HG03103 (cell line): ENCODE data around the gene P2RX7.

Source experiments
- ATAC-seq: cut with Tn5 transposase; IDR thresholded peaks from one replicate; pipeline ENCODE4 v1.9.1; 2021; ENCODE audit warnings: low read depth; ENCODE audit not compliant: unreplicated experiment

P2RX7 gene

GRCh38 chr12:121132601-121133481 lies at the start of gene P2RX7:
Gene P2RX7 (plus strand): TSS chr12:121132876. CDS start chr12:121132971, 95 bp downstream.
- ATAC-seq = no peak

- ATAC-seq = no peak
Observed at GRCh38 chr12:121084229-121084628, 48.4 kb upstream of the P2RX7 start.

GRCh38 chr12:121085069-121085468 lies 47.6 kb upstream of the P2RX7 start:
- ATAC-seq = no peak

GRCh38 chr12:121085506-121086353 lies 46.9 kb upstream of the P2RX7 start:
- no peak for ATAC-seq

- ATAC-seq = no peak
Observed at GRCh38 chr12:121086781-121087295, 45.8 kb upstream of the P2RX7 start.

DNA sequence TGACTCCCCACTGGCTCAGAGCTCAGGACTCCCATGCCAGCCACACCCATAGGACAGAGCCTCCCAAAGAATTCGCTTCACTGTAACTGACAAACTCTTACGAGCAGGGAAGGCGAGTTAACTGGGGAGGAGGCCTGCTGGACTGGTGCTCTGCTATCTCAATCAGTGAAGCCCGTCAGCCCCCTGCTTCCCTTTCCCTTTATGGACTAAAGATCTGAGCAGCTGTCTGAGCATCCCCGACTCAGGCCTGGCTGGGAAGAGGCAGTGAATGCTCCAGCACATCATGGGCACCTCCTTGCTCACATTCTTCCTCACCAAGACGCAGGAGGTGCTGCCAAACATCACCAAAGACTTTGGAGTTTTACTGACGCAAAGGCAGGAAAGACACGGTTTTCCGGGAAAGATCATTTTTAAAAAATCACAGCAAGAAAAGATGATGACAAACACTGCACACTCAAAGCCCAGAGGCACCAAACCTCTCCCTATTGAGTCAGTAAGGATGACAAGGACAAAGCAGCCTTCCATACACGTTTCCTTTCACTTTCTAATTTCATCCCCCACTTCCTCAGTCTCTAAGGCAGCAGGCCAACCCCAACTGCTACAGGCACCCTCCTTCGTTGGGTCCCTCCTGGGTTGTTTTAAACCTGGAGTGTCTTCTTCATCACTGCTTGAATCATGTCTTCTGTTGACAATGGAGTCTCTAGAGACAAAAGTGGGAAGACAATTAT lies 45.0 kb upstream of the P2RX7 start:
- ATAC-seq = no peak

DNA sequence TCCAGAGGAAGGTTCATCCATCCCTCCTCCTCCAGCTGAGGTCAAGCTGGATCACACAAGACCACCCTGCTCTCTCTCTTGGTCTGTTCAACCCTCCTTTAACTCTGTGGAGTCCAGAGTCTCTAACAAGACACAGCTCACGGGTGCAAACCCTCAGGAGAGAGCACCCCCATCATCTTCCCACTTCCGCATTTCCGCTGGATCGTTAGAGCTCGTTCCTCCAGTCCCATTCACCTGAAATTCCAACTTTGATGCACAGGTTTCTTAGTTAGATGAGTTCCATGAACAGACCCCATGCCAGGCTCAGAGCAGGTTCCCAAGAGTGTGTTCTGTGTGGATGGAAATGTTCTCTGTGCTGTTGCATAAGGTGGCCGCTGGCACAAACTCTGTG lies 44.5 kb upstream of the P2RX7 start:
- ATAC-seq = no peak

DNA sequence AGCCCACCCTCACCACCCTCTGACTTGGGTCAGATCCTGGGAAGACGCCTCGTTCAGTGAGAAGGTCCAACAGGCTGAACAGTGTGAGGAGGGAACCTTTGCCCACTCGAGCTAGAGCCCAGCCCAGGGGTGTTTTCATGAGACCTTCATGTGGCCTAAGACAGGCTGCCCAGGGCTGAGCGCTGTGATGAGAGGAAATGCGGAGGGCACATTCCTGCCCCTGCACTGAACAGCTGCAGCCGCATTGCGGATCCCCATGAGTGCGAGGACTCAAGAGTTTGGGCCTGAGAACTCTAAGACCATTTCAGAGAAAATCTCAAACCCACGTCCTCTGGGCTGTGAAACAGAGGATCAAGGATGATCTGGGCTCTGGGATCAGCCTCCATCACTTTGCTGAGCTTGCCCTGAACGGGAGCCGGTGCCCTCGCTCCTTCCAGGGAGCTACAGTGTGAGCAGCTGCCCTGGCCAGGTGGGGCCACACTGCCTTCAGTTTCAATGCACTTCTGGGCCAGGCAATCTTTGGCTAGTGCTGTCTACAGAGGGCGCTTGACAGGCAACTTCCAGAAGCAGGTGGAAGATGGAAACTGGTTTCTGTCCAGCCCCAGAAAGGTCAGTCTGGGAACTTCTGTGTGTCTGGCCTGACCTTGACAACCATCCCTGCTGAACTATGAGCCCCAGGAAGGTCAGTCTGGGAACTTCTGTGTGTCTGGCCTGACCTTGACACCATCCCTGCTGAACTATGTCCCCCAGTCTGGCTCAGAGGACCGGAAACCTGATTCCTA lies 43.5 kb upstream of the P2RX7 start:
- ATAC-seq = no peak

DNA sequence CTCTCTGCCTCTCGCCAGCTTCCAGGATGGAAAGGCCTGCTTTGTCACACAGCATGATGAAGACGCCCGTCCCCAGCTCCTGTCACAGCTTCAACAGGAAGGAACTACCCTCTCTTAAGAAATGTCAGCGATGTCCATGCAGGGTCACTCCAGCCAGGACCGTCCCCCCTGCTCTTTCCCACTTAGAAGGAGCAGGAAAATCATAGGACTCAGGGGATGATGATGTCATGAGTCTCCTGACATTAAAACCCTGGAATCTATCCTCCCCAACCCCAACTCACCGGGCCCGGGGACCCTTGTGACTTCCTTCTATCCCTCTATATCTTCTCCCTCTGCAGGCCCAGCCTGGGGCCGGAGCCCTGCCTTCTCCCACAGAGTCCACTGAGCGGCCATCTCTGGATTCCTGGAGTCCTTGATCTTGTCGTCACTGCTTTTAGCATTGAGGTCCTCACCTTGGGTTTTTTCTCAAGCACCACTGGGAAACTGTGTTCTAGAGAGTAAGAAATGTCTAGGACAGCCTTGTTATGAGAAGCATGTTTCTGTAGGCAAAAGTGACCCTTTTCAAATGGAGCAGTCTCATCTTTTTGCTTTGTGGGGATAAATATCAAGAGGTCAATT lies 42.8 kb upstream of the P2RX7 start:
- no peak for ATAC-seq

DNA sequence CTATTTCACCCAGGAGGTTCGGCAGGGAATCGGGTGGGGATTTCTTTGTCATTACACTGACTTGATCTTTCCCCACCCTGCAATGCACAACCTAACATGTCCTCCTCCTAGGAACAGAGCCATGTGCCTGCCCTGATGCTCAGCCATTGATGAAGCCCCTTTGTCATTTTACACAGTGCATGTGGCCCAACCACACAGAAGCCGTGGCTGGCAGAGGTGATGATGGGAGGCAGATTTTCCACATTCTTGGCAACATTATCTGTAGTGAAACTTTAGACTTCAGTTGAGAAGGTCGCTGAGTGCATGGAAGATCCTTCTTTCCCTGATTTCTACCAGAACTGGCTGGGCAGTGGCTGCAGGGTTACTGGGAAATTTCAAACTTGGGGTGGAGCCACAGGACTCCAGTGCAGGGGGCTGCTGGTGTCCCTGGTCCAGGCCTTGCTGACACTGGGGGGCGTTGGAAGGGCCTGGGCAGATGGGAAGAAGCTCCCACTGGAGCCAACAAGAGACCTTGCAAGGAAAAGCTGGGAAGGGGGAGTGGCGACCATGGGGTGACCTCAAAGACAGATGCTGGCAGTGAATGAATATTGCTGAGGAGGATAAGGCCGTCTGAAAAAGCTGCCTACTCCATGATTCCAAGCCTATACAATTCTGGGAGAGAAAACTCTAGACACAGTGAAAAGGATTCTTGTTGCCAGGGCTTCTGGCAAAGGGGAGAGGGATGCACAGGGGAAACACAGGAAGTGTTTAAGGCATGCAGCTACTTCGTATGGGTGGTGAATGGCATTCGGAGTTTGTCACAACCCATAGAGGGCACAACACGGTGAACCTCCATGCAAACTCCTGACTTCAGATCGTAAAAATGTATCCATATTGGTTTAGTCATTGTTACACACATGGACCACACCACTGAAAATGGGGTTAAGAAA lies 41.8 kb upstream of the P2RX7 start:
- no peak for ATAC-seq

- ATAC-seq = no peak
Observed at GRCh38 chr12:121092034-121092433, 40.6 kb upstream of the P2RX7 start.

- no peak for ATAC-seq
Observed at GRCh38 chr12:121093487-121093891, 39.2 kb upstream of the P2RX7 start.

DNA sequence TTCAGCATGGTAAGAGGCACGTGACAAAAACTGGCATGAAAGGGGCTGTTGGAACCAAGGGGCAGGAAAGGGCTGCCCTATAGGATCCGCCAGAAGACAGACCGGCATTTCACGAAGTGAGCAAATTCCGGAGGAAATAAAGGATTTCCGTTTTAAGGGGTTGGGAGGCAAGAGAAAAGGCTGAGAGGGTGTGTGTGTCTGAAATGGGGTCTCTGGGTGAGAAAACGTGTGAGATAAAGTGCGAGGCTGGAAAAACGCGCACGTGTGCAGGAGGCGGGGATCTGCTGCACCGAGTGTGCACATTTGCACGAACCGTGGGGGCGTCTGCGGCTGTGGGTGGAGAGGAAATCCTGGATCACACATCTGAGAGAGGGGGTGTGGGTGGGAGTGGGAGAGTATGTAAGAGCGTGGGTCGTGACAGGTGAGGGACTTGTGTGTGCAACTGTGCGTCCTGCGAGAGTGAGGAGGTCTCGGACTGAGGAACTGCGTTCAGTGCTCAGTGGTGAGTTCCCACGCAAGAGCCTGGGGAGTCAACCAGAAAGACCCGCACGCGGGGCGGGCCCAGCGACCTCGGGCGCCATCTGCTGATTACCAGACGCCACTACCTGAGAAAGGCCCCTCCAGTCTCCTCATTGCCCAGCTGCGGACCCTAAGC lies 37.0 kb upstream of the P2RX7 start:
- no peak for ATAC-seq

DNA sequence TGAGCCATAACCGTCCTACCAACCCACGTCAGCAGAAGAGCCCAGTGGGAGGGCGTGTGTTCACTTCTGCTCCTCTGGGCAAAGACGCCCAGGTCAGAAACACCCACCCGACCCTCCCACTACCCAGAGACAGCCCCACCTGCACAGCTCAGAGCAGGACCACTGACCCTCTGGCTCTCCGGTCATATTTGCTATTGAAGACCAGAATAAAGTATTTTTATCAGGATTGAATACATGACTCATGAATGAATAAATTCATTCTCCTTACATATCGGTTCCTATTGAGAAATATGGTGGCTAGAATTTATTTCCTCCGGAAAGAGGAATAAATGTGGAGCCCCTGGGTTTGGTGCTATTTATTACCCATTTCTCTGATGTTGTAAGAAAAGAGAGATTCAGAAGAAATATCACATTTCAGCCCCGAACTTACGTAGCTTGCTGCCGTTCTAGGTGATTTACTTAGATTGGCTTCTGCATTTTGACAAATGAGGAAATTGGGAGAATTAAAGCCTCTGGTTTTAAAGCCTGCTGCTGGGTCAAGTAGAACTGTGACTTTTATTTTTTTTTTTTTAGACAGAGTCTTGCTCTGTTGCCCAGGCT lies 36.4 kb upstream of the P2RX7 start:
- no peak for ATAC-seq

DNA sequence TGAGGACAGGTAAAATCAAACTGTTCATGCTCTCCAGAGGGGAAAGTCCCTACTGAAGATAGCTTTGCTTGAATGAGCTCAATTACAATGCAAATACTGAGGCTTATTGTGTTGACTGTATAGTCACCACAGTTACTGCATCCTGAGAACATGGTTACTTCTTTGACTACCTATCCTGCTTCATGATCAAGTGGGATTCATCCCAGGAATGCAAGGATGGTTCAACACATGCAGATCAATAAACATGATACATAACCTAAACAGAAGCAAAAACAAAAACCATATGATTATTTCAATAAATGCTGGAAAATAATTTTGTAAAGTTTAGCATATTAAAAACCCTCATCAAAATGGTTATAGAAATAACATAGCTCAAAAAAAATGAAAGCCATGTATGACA lies 32.9 kb upstream of the P2RX7 start:
- no peak for ATAC-seq

GRCh38 chr12:121102307-121102706 lies 30.4 kb upstream of the P2RX7 start:
- ATAC-seq = no peak

- no peak for ATAC-seq
Observed at GRCh38 chr12:121107681-121108080, 25.0 kb upstream of the P2RX7 start.

DNA sequence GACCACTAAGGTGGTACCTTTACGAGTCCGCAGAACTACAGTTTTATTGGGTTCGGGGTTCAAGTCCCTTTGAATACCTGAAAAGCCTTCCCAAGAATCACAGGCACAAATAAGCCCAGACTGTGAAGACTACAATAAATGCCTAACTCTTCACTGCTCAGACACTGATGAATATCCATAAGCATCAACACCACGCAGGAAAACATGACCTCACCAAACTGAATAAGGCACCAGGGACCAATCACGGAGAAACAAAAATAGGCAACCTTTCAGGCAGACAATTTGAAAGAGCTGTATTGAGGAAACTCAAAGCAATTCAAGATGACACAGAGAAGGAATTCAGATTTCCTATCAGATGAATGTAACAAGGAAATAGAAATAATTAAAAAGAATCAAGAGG lies 24.2 kb upstream of the P2RX7 start:
- no peak for ATAC-seq
